Caco-2 (cell line): ENCODE results near the gene NMT2. TPM values are rescaled to one million over a fixed set of nuclear protein-coding genes. Genes with fewer than 3 reads are reported as not detected.
A peak's percentile ranks its signal among the peaks of the same experiment; 100 is the strongest.

Source experiments
- BruUV-seq: library from RNA; stranded (reverse); fragments of 400-500 nt; replicated peaks from 2 replicates; lab custom pipeline; 2021; lab: Mats Ljungman, UMichigan
- CTCF ChIA-PET: fragments of 300-600 bp; sonication (Branson Sonifier 250); formaldehyde crosslinking; loops from one replicate; lab custom pipeline; 2022; ENCODE audit warnings: antibody characterized with exemption; lab: Charles Lee
- POLR2A ChIA-PET: fragments of 300-600 bp; sonication (Branson Sonifier 250); formaldehyde crosslinking; loops from one replicate; lab custom pipeline; 2022; ENCODE audit warnings: antibody characterized with exemption; lab: Charles Lee
- DNase-seq, 2 experiments: peaks; one replicate each; pipeline versions ENCODE4 v3.0.0 to v3.0.0-alpha.2; 2020 to 2022
- H3K27me3 ChIP-seq: replicated peaks from 2 replicates; pipeline ENCODE4 v1.6.0; 2011; ENCODE audit warnings: low read length; ENCODE audit not compliant: control insufficient read depth, insufficient read depth
- H3K36me3 ChIP-seq: 2 replicates; pipeline ENCODE4 v1.5.1; 2011; ENCODE audit warnings: low read length; ENCODE audit not compliant: control insufficient read depth, insufficient read depth
- H3K4me1 ChIP-seq: fragments of 250-450 bp; sonication (Bioruptor Pico); 2 replicates; pipeline ENCODE4 v1.5.1; 2020; ENCODE audit warnings: mild to moderate bottlenecking
- H3K4me3 ChIP-seq: 2 replicates; pipeline ENCODE4 v1.5.1; 2011; ENCODE audit warnings: low read depth, mild to moderate bottlenecking, control low read depth, low read length
- H3K9me3 ChIP-seq: fragments of 250-450 bp; sonication (Bioruptor Pico); 2 replicates; pipeline ENCODE4 v1.5.1; 2020; ENCODE audit warnings: mild to moderate bottlenecking, moderate library complexity
- H3K27ac Mint-ChIP-seq: one replicate; pipeline ENCODE4 v1.8.0; 2022; ENCODE audit warnings: mixed read lengths; ENCODE audit not compliant: unreplicated experiment
- H3K27me3 Mint-ChIP-seq: one replicate; pipeline ENCODE4 v1.8.0; 2022; ENCODE audit warnings: mixed read lengths; ENCODE audit not compliant: insufficient read depth, unreplicated experiment
- H3K36me3 Mint-ChIP-seq: one replicate; pipeline ENCODE4 v1.8.0; 2022; ENCODE audit warnings: mild to moderate bottlenecking, mixed read lengths; ENCODE audit not compliant: insufficient read depth, unreplicated experiment
- H3K4me1 Mint-ChIP-seq: one replicate; pipeline ENCODE4 v1.8.0; 2022; ENCODE audit warnings: low read depth, mixed read lengths; ENCODE audit not compliant: unreplicated experiment
- H3K4me3 Mint-ChIP-seq: one replicate; pipeline ENCODE4 v1.8.0; 2022; ENCODE audit warnings: mild to moderate bottlenecking, moderate library complexity, mixed read lengths; ENCODE audit not compliant: unreplicated experiment
- H3K9me3 Mint-ChIP-seq: one replicate; pipeline ENCODE4 v1.8.0; 2022; ENCODE audit warnings: mixed read lengths; ENCODE audit not compliant: unreplicated experiment
- intact Hi-C: fragments of 100-400 bp; cut with micrococcal nuclease; formaldehyde crosslinking; loops from one replicate; pipeline ENCODE4 v1.10.0; 2022; ENCODE audit not compliant: unreplicated experiment
- total RNA-seq: library from RNA; stranded (reverse); gene quantifications from 2 replicates; pipeline ENCODE4 v1.2.3, GENCODE V29; 2022
- TF ChIP-seq, protein P1 (sequence below), 2 experiments: fragments of 200-600 bp in 1 of 2; IDR thresholded peaks; 1 replicate in 1 of 2; 2 replicates in 1 of 2; pipeline versions ENCODE4 v1.5.1 to v1.8.0; 2011 to 2022; ENCODE audit warnings: antibody characterized with exemption in 1 of 2, control low read depth in 1 of 2, inconsistent platforms in 1 of 2, low read depth in 1 of 2, low read length in 1 of 2, mild to moderate bottlenecking in 1 of 2, moderate library complexity in 1 of 2; ENCODE audit not compliant: insufficient read depth in 1 of 2, severe bottlenecking in 1 of 2, unreplicated experiment in 1 of 2

The NMT2 gene
- total RNA-seq, 1 experiment from 2014 or later: 28.1 TPM

GRCh38 chr10:15200626-15201025 lies 32.1 kb upstream of the NMT2 start:
- peak; percentile 55 to 77 for DNase-seq
- intact Hi-C loops: loop anchor here (2.0 kb wide), 1 partner anchor 32 kb away; the partner anchor contains the start of gene NMT2
- H3K9me3 Mint-ChIP-seq: peaks cover 18% of the 10 kb centered on the region
- BruUV-seq: no TSS peak
- Histone ChIP-seq H3K4me1 (peaks cover 28% of the 10 kb centered on the region), H3K36me3 (no peaks in the 10 kb centered on the region), H3K9me3 (peaks cover 5% of the 10 kb centered on the region; the same call in 1 of the 2 replicates), H3K27me3 (no peaks in the 10 kb centered on the region), H3K4me3 (no peak overlapping the region)
- H3K27me3 Mint-ChIP-seq: no peaks in the 10 kb centered on the region
- TF ChIP-seq, protein P1, sequence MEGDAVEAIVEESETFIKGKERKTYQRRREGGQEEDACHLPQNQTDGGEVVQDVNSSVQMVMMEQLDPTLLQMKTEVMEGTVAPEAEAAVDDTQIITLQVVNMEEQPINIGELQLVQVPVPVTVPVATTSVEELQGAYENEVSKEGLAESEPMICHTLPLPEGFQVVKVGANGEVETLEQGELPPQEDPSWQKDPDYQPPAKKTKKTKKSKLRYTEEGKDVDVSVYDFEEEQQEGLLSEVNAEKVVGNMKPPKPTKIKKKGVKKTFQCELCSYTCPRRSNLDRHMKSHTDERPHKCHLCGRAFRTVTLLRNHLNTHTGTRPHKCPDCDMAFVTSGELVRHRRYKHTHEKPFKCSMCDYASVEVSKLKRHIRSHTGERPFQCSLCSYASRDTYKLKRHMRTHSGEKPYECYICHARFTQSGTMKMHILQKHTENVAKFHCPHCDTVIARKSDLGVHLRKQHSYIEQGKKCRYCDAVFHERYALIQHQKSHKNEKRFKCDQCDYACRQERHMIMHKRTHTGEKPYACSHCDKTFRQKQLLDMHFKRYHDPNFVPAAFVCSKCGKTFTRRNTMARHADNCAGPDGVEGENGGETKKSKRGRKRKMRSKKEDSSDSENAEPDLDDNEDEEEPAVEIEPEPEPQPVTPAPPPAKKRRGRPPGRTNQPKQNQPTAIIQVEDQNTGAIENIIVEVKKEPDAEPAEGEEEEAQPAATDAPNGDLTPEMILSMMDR (IDR thresholded peaks at IDR 0.05; ENCODE audit: insufficient read depth in 1 of 2, low read depth in 1 of 2, low read length in 1 of 2, severe bottlenecking in 1 of 2, unreplicated experiment in 1 of 2): no peak
- CTCF ChIA-PET: no interaction called here
- H3K4me3 Mint-ChIP-seq: peak overlapping the region; percentile 17
- peak overlapping the region; percentile 86 for H3K27ac Mint-ChIP-seq
- H3K36me3 Mint-ChIP-seq: peaks cover 6% of the 10 kb centered on the region
- POLR2A ChIA-PET: no interaction called here
- peaks cover 24% of the 10 kb centered on the region for H3K4me1 Mint-ChIP-seq

- ChIA-PET CTCF (interaction anchor here (0.6 kb wide), 1 partner anchor 47 kb away, joined by 4 read pairs; no protein-coding TSS in a partner anchor), POLR2A (no interaction called here)
- H3K27me3 Mint-ChIP-seq: no peaks in the 10 kb centered on the region
- peaks cover 6% of the 10 kb centered on the region for H3K36me3 Mint-ChIP-seq
- peaks cover 28% of the 10 kb centered on the region for H3K4me1 ChIP-seq
- peak overlapping the region; percentile 77 for H3K27ac Mint-ChIP-seq
- no peak overlapping the region for H3K4me3 Mint-ChIP-seq
- H3K9me3 ChIP-seq: peaks cover 5% of the 10 kb centered on the region
- no TSS peak for BruUV-seq
- no peak for DNase-seq
- peaks cover 9% of the 10 kb centered on the region for H3K9me3 Mint-ChIP-seq
- no peak overlapping the region for H3K4me3 ChIP-seq
- H3K4me1 Mint-ChIP-seq: peaks cover 24% of the 10 kb centered on the region
- intact Hi-C loops: no loop called here
- no peaks in the 10 kb centered on the region for H3K27me3 ChIP-seq
- no peaks in the 10 kb centered on the region for H3K36me3 ChIP-seq
- TF ChIP-seq, protein P1 (IDR thresholded peaks at IDR 0.05; ENCODE audit: insufficient read depth in 1 of 2, low read depth in 1 of 2, low read length in 1 of 2, severe bottlenecking in 1 of 2, unreplicated experiment in 1 of 2): no peak
Measured at GRCh38 chr10:15197911-15198310, 29.4 kb upstream of the NMT2 start.

- H3K4me3 ChIP-seq: no peak overlapping the region
- ChIA-PET CTCF (no interaction called here), POLR2A (no interaction called here)
- Mint-ChIP-seq H3K4me1 (peaks cover 24% of the 10 kb centered on the region), H3K27ac (no peak overlapping the region), H3K27me3 (no peaks in the 10 kb centered on the region), H3K4me3 (no peak overlapping the region), H3K36me3 (peaks cover 6% of the 10 kb centered on the region), H3K9me3 (peaks cover 7% of the 10 kb centered on the region)
- no peak for DNase-seq
- H3K9me3 ChIP-seq: no peaks in the 10 kb centered on the region; the same call in none of the 2 replicates
- H3K4me1 ChIP-seq: peaks cover 28% of the 10 kb centered on the region
- BruUV-seq: no TSS peak
- H3K27me3 ChIP-seq: no peaks in the 10 kb centered on the region
- H3K36me3 ChIP-seq: no peaks in the 10 kb centered on the region
- intact Hi-C loops: no loop called here
- TF ChIP-seq, protein P1 (IDR thresholded peaks at IDR 0.05; ENCODE audit: insufficient read depth in 1 of 2, low read depth in 1 of 2, low read length in 1 of 2, severe bottlenecking in 1 of 2, unreplicated experiment in 1 of 2): no peak
Measured at GRCh38 chr10:15197276-15197675, 28.8 kb upstream of the NMT2 start.
